ENCODE results near the gene PNPLA7. TPM values are rescaled to one million over a fixed set of nuclear protein-coding genes. Genes with fewer than 3 reads are reported as not detected.
A peak's percentile ranks its signal among the peaks of the same experiment; 100 is the strongest.

The PNPLA7 gene
- total RNA-seq, 1 experiment from 2014 or later = 0.29 TPM

DNA sequence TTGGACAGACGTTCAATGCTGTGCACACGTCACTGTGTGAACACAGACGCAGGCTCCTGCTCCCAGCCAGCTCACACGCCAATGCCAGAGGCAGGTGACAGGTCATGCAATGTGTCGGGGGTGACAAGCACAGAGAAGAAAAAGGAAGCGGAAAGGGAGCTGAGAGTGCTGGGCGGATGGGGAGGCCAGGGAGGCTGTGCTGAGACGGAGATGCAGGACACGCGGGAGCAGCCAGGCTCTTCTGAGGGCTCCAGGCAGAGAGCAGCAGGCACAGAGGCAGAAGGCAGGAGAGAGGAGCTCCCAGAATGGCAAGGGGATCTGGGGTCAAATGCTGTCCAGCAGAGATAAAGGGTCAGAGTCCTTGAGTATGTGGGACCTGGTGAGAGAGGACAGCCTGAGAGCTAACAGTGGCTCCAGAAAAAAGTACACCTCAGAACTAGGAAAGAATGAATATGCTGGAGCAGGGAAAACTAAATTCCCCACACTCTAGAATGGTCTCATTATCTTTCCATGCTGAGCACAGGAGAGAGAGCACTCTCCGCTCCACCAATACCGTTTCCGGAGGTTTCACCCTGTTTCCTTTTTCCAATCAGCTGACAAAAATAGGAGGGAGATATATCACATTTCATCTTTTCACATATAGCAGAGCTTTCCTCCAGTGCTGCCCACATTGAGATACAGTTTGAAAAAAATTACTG lies 58.3 kb downstream of the PNPLA7 start:
- DNase-seq (ENCODE audit: low read depth, low spot score) = no peak
- in situ Hi-C loops (cut with HindIII; ENCODE audit: low pct_unique_long_range_greater_than_20kb, low sequenced_read_pairs) = no loop called here

DNA sequence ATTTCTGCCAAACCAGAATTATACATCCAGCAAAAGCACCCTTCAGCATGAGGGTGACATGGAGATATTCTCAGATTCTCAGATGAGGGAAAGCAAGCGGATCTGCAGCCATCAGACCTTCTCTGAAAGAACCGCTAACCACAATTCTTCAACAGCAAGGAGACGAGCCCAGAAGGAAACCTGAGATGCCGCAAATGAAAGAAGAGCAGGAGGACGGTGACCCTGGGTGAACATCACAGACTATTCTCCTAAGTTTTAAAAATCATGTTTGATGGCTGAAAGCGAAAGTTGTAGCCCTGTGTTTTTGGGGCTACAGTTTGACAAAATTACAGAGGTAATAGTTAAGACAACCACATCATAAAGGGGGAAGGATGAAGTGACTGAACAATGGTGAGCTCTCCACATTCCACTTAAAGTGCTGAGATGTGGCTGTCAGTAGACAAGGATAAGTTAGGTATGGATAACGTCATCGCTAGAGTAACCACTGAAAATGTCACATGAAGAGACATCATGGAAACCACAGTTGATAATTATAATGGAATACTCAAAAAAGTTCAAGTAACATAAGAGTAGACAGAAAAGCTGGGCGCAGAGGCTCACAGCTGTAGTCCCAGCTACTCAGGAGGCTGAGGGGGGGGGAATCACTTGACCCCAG lies 59.5 kb downstream of the PNPLA7 start:
- DNase-seq (ENCODE audit: low read depth, low spot score) = no peak
- in situ Hi-C loops (cut with HindIII; ENCODE audit: low pct_unique_long_range_greater_than_20kb, low sequenced_read_pairs) = no loop called here

- no peak for DNase-seq (ENCODE audit: low read depth, low spot score)
- in situ Hi-C loops (cut with HindIII; ENCODE audit: low pct_unique_long_range_greater_than_20kb, low sequenced_read_pairs) = no loop called here
Measured at GRCh38 chr9:137488906-137489305, 61.3 kb downstream of the PNPLA7 start.

DNA sequence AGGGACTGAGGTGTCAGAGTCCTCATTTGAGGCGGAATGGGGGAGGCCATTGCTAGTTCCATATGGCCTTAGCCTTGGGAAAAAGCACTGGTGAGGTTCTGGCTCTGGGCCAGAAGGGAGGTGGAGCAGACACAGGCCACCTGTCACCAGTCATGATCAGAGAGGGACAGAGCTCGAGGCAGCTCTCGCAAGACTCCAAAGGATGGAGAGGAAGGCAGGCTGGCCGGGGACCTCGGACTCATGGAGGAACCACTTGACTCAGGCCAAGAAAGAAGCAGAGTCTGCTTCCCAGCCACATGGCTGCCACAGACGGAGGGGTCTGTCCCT lies 61.9 kb downstream of the PNPLA7 start:
- in situ Hi-C loops (cut with HindIII; ENCODE audit: low pct_unique_long_range_greater_than_20kb, low sequenced_read_pairs) = no loop called here
- DNase-seq (ENCODE audit: low read depth, low spot score) = no peak

DNA sequence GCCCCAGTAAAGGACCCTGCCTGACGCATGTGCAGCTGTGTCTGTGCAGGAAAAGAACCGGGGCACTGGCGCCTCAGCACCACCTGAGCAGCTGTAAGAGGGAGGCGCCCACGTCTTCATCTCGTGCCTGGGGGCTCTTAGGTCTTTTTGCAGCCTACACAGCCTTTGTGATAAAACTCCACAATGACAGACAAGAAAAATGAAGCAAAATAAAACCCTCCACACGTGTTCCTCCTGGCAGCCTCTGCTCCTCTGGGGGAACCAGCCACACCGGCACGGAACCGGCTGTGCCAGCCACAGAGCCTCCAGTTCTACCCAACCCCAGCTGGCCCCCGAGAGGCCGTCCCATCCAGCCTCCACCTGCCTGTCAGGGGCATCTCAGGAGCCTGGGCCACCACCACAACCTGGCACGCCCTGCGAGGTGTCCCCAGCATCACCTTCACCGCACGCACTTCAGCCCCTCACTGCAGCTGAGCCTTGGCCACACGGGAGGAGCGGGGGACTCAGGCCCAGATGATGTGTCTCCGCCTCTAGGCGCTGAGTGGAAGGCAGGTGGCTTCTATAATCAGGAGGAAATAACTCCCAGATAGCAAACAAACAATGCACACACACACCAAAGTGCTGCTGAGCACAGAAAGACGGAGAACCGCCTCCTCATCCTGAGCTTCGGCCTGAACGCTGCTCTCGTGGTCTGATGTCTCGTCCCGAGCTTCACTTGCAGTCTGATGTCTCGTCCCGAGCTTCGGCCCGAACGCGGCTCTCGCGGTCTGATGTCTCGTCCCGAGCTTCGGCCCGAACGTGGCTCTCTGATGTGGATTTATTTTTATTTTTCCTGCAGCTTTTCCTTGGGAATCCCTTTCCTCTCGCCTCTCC lies 62.5 kb downstream of the PNPLA7 start:
- in situ Hi-C loops (cut with HindIII; ENCODE audit: low pct_unique_long_range_greater_than_20kb, low sequenced_read_pairs) = no loop called here

GRCh38 chr9:137486545-137487453 lies 63.4 kb downstream of the PNPLA7 start:
- no peak for DNase-seq (ENCODE audit: low read depth, low spot score)
- in situ Hi-C loops (cut with HindIII; ENCODE audit: low pct_unique_long_range_greater_than_20kb, low sequenced_read_pairs) = no loop called here

More for the DNA sequence above, 62.5 kb downstream of the PNPLA7 start:
- no peak for DNase-seq (ENCODE audit: low read depth, low spot score)

- in situ Hi-C loops (cut with HindIII; ENCODE audit: low pct_unique_long_range_greater_than_20kb, low sequenced_read_pairs) = no loop called here
Measured at GRCh38 chr9:137486141-137486490, 64.1 kb downstream of the PNPLA7 start.

DNA sequence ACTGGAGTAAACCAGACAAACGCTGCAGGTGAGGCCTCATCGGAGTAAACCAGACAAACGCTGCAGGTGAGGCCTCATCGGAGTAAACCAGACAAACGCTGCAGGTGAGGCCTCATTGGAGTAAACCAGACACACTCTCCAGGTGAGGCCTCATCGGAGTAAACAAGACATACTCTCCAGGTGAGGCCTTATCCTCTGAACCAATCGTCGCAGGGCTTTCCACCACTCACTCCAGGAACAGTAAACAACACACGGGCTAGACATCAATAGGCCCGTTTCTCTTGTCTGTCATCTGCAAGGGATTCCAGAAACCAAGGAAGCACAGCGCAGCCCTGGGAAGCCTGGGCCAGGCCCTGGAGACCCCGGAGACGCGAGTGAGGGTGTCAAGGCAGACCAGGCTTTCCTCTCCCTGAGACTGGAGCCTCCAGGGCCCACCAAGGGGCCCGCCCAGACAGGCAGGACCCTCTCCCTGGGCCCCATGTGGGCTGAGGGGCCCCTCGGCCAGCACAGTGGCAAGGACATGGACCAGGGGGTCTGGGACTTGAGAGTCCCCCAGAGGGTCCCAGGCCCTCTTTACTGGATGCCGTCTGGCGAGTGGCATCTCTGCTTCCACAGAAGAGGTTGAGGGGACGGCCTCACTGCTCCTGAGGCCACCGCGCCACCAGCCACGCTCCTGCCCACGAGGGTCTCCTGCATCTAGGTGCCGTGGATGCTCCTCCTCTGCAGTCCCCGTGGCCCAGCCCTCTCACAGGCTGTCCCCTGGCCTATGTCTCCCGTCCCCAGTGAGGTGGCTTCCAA lies 64.7 kb downstream of the PNPLA7 start:
- in situ Hi-C loops (cut with HindIII; ENCODE audit: low pct_unique_long_range_greater_than_20kb, low sequenced_read_pairs) = no loop called here
- no peak for DNase-seq (ENCODE audit: low read depth, low spot score)

More at GRCh38 chr9:137486141-137486490, 64.1 kb downstream of the PNPLA7 start:
- no peak for DNase-seq (ENCODE audit: low read depth, low spot score)

- DNase-seq (ENCODE audit: low read depth, low spot score) = no peak
- in situ Hi-C loops (cut with HindIII; ENCODE audit: low pct_unique_long_range_greater_than_20kb, low sequenced_read_pairs) = no loop called here
Measured at GRCh38 chr9:137484551-137485315, 65.5 kb downstream of the PNPLA7 start.

GRCh38 chr9:137482094-137482781 lies 68.0 kb downstream of the PNPLA7 start:
- in situ Hi-C loops (cut with HindIII; ENCODE audit: low pct_unique_long_range_greater_than_20kb, low sequenced_read_pairs) = no loop called here
- peak; percentile 72 for DNase-seq (ENCODE audit: low read depth, low spot score)

DNA sequence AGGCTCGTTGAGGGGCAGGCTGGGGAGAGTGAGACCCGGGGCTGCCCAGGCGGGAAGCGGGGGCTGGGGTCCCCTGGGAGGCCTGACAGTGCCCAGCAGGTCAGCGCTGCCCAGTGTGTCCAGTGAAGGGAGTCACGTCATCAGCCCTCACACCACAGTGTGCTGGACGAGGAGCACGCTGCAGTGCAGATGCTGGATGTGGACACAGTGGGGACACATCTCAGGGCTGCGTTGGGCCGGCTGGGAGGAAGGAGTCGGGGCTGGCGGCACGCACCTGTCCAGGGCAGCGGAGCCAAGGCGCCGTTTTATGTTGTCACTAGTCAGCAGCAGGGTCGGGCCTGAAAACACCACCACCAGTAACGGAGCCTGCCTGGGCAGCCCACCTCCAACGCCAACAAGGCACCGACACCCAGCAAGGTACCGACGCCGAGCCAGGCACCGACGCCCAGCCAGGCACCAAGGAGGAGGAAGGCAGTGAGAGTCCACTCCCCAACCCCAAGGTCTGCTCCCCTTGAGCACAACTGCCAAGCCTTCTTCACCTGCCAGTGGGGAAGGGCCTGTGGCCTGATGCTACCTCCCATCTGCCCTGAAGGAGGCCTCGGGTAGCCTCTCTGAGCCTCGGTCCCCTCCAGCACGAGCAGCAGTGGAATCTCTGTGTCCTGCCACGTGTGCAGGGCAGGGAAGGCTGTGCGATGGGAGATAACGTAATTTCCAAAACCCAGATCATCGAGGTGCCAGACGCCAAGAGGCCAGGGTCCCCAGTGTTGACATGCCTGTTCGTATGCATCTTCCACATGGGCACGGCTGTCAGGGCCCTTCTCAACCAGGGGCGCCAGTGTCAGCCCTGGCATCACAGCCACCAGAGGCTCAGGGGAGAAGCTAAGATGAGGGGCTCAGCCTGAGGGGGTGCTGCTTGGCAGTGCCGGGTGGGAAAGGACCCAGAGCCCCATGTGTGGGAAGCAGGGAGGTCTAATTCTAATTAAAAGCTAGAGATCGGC lies 69.2 kb downstream of the PNPLA7 start:
- in situ Hi-C loops (cut with HindIII; ENCODE audit: low pct_unique_long_range_greater_than_20kb, low sequenced_read_pairs) = no loop called here
- no peak for DNase-seq (ENCODE audit: low read depth, low spot score)

GRCh38 chr9:137479892-137480685 lies 70.1 kb downstream of the PNPLA7 start:
- no peak for DNase-seq (ENCODE audit: low read depth, low spot score)
- in situ Hi-C loops (cut with HindIII; ENCODE audit: low pct_unique_long_range_greater_than_20kb, low sequenced_read_pairs) = no loop called here

DNA sequence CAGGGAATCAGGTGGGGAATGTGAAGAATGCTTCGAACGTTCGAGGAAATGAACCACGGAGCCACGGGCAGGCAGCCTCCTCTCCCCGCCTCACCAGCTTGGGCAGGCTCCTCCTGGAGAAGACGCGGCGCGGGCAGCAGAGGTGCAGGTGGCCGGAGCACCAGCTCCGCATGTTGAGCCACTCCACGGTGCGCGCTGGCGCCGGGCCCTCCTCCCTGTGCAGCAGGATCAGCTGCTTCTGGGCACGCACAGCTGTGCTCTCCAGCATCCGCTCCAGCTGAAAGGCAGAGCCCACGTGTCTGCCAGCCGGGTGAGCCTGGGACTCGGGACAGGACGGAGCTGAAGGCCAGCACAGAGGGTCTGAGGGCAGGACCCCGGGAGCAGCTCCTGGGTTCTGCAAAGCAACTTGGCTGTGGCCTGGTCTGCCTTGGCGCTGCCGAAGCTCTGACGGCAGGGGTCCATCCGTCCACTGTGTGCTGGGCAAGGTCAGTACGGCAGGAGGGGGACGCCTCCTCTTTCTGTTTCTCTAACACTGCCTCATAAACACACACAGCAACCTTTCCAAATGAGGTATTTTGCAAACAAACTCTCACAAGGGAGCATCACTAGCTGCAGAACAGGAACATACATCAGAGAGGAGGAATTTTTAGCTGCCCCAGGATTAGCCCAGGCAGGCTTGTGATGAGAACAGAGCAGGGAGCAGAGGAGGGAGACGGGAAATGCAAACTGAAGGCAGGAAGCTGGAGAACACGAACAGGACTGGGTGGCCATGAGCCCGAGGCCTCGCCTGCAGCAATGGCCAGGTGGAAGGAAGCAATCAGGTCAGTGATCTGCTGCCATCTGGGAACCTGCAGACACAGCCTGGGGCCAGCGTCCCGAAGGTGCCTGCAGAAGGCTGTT lies 71.0 kb downstream of the PNPLA7 start:
- DNase-seq (ENCODE audit: low read depth, low spot score) = no peak
- in situ Hi-C loops (cut with HindIII; ENCODE audit: low pct_unique_long_range_greater_than_20kb, low sequenced_read_pairs) = no loop called here
